ENCODE data around the gene GREM2.

The GREM2 gene

GRCh38 chr1:240539769-240540414 is 72.1 kb downstream of the GREM2 start:
- no peaks in the 10 kb centered on the region for H3K36me3 ChIP-seq (ENCODE audit: insufficient read depth, low read length)

GRCh38 chr1:240538776-240539430 is 73.1 kb downstream of the GREM2 start:
- H3K9me3 ChIP-seq (ENCODE audit: low read length) = no peaks in the 10 kb centered on the region
- no peak overlapping the region for H3K4me2 ChIP-seq (ENCODE audit: low read length)
- H3K27ac ChIP-seq (ENCODE audit: low read depth, low read length, poor library complexity, severe bottlenecking) = no peak overlapping the region
- no peaks in the 10 kb centered on the region for H3F3A ChIP-seq (ENCODE audit: insufficient read depth, low read length)
- H2AFZ ChIP-seq (ENCODE audit: low read length) = no peak overlapping the region
- H3K79me2 ChIP-seq (ENCODE audit: insufficient read depth, low read length) = no peaks in the 10 kb centered on the region
- no peak overlapping the region for H3K4me3 ChIP-seq (ENCODE audit: low read depth, low read length, poor library complexity, severe bottlenecking)
- H3K9ac ChIP-seq (ENCODE audit: low read length) = no peak overlapping the region
- TF ChIP-seq CTCF (IDR thresholded peaks at IDR 0.05; ENCODE audit: low read length) = no peak
- no peaks in the 10 kb centered on the region for H3K9me2 ChIP-seq (ENCODE audit: low read depth, low read length)
- H3K36me3 ChIP-seq (ENCODE audit: insufficient read depth, low read length) = no peaks in the 10 kb centered on the region
- no peaks in the 10 kb centered on the region for H3K27me3 ChIP-seq (ENCODE audit: insufficient read depth, low read length)
- no peaks in the 10 kb centered on the region for H4K20me1 ChIP-seq (ENCODE audit: insufficient read depth, low read length)
- H3K4me1 ChIP-seq (ENCODE audit: insufficient read depth, low read length, severe bottlenecking) = no peaks in the 10 kb centered on the region

More at GRCh38 chr1:240539769-240540414, 72.1 kb downstream of the GREM2 start:
- no peak overlapping the region for H3K27ac ChIP-seq (ENCODE audit: low read depth, low read length, poor library complexity, severe bottlenecking)
- H4K20me1 ChIP-seq (ENCODE audit: insufficient read depth, low read length) = no peaks in the 10 kb centered on the region
- H3K4me3 ChIP-seq (ENCODE audit: low read depth, low read length, poor library complexity, severe bottlenecking) = no peak overlapping the region
- H3K9me3 ChIP-seq (ENCODE audit: low read length) = no peaks in the 10 kb centered on the region
- no peaks in the 10 kb centered on the region for H3K79me2 ChIP-seq (ENCODE audit: insufficient read depth, low read length)
- H3K4me2 ChIP-seq (ENCODE audit: low read length) = no peak overlapping the region
- no peak for TF ChIP-seq CTCF (IDR thresholded peaks at IDR 0.05; ENCODE audit: low read length)
- TF ChIP-seq EZH2 (IDR thresholded peaks at IDR 0.05; ENCODE audit: borderline replicate concordance, low read length) = no peak
- no peaks in the 10 kb centered on the region for H3K9me2 ChIP-seq (ENCODE audit: low read depth, low read length)
- no peaks in the 10 kb centered on the region for H3K4me1 ChIP-seq (ENCODE audit: insufficient read depth, low read length, severe bottlenecking)
- H3F3A ChIP-seq (ENCODE audit: insufficient read depth, low read length) = no peaks in the 10 kb centered on the region
- H2AFZ ChIP-seq (ENCODE audit: low read length) = no peak overlapping the region
- no peak overlapping the region for H3K9ac ChIP-seq (ENCODE audit: low read length)
- H3K27me3 ChIP-seq (ENCODE audit: insufficient read depth, low read length) = no peaks in the 10 kb centered on the region

- TF ChIP-seq CTCF (IDR thresholded peaks at IDR 0.05; ENCODE audit: low read length) = no peak
- no peak for TF ChIP-seq EZH2 (IDR thresholded peaks at IDR 0.05; ENCODE audit: borderline replicate concordance, low read length)
- Histone ChIP-seq H3K4me2 (ENCODE audit: low read length) (no peak overlapping the region), H3K9me3 (ENCODE audit: low read length) (no peaks in the 10 kb centered on the region), H3K4me1 (ENCODE audit: insufficient read depth, low read length, severe bottlenecking) (no peaks in the 10 kb centered on the region), H4K20me1 (ENCODE audit: insufficient read depth, low read length) (no peaks in the 10 kb centered on the region), H3K27me3 (ENCODE audit: insufficient read depth, low read length) (no peaks in the 10 kb centered on the region), H3F3A (ENCODE audit: insufficient read depth, low read length) (no peaks in the 10 kb centered on the region), H3K4me3 (ENCODE audit: low read depth, low read length, poor library complexity, severe bottlenecking) (no peak overlapping the region), H3K79me2 (ENCODE audit: insufficient read depth, low read length) (no peaks in the 10 kb centered on the region), H2AFZ (ENCODE audit: low read length) (no peak overlapping the region), H3K36me3 (ENCODE audit: insufficient read depth, low read length) (no peaks in the 10 kb centered on the region), H3K9ac (ENCODE audit: low read length) (no peak overlapping the region), H3K27ac (ENCODE audit: low read depth, low read length, poor library complexity, severe bottlenecking) (no peak overlapping the region), H3K9me2 (ENCODE audit: low read depth, low read length) (no peaks in the 10 kb centered on the region)
These were observed 78.7 kb downstream of the GREM2 start for GRCh38 chr1:240533154-240533780.
